Suppressor macrophage treated with lipopolysaccharide for 1 hour (primary cell): Measurements from ENCODE around the gene CSNK1G2.
A peak's percentile ranks its signal among the peaks of the same experiment; 100 is the strongest.

Experiments
- DNase-seq, 3 donors: peaks; one replicate each; pipeline ENCODE4 v3.0.0-alpha.2; 2020 to 2022

Gene CSNK1G2

DNA sequence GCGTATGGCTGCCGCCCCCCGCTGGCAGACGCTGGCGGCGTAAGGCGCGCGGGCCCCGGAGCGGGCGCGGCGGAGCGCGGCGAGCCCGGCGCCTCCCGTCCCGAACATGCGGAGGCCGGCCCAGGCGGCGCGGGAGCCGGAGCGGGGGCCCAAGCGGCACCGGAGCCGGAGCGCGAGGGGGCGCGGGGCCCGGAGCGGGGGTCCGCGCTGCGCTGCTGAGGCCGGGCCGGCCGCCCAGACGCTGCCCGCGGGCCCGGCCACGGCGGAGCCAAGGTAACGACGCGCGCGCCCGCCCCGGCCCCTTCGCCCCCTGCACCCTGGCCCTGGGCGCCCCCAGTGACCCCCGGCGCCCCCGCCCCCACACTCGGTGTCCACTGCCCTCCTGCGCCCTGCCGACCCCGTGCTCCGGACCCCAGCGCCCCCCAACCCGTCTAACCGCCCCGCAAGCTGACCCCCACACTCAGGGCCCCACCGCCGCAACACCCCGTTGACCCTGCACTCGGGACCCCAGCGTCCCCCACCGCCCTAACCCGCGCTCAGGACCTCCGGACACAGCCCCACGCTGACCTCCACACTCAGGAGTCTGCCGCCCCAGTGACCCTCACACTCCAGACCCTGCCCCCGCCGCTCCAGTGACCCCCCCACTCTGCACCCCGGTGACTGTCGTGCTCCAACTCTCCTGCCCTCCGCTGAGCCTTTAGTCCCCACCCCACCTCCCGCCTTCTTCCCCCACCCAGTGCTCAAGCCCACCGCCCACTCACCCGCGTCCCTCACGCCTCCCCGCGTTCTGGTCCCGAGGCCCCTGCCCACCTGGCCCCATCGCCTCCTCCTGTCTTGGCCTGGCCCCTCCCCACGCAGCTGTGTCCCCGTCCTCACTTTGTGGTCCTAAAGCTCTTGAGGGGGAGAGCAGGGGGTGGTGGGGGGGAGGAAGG, at the start of gene CSNK1G2:
TSS of gene CSNK1G2 (plus strand) at position 27 of the 932 bp plus-strand sequence. CDS start 28,601 bp downstream, outside the sequence.
- no peak for DNase-seq

DNA sequence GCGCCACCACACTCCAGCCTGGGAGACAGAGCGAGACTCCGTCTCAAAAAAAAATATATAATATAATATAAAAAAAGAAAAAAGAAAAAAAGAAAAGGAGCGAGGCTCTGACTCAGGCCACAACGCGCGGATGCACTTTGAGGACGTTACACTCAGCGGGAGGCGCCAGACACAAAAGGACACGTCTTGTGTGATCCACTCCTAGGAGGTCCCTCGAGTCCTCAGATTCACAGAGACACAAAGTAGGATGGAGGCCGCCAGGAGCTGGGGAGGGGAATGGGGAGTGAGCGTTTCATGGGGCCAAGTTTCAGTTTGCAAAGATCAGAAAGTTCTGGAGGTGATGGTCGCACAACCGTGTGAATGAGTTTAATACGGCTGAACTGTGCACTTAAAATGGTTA, 47.2 kb upstream of the CSNK1G2 start:
- DNase-seq, result no peak

DNA sequence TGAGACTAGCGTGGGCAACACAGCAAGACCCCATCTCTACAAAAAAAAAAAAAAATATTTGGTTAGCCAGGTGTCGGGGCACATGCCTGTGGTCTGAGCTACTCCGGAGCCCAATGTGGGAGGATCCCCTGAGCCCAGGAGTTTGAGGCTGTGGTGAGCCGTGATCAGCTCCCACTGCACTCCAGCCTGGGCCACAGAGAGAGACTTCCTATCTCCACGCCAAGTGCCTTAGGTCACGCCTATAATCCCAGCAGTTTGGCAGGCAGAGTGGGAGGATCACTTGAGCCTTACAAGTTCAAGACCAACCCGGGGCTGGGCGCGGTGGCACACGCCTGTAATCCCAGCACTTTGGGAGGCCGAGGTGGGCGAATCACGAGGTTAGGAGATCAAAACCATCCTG, 44.5 kb upstream of the CSNK1G2 start:
- no peak for DNase-seq

DNA sequence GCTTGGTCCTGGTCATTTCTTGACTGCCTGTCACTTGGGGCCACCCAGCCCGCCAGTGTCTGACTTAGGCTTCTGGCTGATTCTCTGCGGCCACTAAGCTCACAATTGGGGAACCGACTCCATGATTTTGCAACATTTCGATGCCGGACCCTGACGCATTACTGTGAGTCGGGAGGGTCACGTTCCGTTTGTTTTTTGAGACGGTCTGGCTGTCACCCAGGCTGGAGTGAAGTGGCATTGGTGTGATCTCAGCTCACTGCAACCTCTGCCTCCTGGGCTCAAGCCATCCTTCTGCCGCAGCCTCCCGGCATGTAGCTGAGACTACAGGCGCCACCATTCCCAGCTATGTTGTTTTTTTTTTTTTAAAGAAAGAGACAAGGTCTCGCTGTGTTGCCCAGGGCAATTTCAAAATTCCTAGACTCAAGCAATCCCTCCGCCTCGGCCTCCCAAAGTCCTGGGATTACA, 39.0 kb upstream of the CSNK1G2 start:
- DNase-seq, result peak; percentile 94 to 98 (median 97)

DNA sequence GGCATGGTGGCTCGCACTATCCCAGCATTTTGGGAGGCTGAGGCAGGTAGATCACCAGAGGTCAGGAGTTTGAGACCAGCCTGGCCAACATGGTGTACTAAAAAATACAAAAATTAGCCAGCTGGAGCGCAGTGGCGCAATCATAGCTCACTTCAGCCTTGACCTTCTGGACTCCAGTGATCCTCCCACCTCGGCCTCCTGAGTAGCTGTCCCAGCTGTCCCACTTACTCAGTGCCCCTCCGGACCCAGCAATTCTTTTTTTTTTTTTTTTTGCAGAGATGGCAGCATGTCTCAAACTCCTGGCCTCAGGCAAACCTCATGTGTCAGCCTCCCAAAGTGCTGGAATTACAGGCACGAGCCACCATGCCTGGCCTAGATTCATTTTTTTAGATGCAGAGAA, 38.0 kb upstream of the CSNK1G2 start:
- no peak for DNase-seq

DNA sequence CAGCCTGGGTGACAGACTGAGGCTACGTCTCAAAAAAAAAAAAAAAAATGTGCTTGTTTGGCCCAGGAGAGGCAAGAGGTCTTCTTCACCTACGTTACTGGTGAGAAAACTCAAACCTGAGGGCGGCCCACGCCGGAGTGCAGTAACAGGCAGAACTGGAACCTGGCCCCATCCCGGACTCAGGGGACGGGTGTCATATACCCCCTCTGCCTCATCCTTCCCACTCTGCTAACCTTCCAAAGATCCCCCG, 36.2 kb upstream of the CSNK1G2 start:
- no peak for DNase-seq

DNA sequence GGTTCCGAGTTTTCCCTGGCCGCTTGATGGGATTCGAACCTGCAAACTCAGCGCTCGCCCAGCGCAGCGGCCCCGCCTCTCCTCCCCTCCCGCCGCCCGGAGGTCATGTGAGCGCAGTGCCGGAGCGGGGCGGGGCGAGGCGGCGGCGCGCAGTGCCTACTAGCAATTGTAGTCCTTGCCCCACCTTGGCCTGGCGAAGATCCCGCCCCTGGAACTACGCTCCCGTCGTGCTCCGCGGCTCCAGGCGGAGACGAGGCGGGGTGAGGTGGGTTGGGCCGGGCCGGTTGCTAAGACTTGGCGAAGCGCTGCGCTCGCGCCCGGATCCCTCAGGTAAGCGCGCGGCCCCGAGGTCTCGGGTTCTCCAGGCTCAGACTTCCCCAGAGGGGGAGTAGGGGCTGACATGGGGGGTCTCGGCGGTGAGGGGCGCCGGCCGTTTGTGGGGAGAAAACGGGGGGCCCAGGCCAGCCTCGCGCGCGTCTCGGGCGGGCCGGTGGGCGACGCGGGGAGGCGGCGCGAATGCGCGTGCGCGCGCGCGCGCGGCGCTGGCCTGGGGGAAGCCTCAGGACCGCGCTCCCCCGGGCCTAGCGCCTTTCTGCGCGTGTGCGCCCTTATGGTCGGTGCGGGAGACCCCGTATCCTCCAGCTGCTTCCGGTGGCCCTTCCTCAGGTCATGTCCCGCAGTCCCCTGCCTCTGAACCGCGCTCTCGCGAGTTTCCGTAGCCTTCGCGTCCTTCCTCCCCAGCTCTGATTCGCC, 35.7 kb upstream of the CSNK1G2 start, which contains the start of the genes ADAT3 and SCAMP4:
TSS of gene ADAT3 (plus strand) at position 290 of the 753 bp plus-strand sequence. CDS start 6,649 bp downstream, outside the sequence.
TSS of gene SCAMP4 (plus strand) at position 290 of the 753 bp plus-strand sequence. CDS start 9,621 bp downstream, outside the sequence.
- peak; percentile 98 to 99 (median 99) for DNase-seq

DNA sequence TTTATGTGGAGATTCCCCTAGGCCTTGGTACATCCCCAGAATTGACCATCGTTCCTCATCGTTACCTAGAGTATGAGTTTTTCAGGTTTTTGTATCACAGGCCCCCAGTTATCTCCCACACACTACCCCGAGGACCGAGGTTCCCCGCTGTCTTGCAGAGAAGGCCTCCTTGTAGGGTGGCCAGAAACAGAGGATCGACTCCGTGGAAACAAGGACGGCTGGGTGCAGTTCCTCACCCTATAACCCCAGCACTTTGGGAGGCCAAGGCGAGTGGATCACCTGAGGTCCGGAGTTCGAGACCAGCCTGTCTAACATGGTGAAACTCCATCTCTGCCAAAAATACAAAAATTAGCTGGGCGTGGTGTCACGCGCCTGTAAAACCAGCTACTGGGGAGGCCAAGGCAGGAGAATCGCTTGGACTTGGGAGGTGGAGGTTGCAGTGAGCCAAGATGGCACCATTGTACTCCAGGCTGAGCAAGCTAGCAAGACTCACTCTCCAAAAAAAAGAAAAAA, 35.1 kb upstream of the CSNK1G2 start:
- no peak for DNase-seq

DNA sequence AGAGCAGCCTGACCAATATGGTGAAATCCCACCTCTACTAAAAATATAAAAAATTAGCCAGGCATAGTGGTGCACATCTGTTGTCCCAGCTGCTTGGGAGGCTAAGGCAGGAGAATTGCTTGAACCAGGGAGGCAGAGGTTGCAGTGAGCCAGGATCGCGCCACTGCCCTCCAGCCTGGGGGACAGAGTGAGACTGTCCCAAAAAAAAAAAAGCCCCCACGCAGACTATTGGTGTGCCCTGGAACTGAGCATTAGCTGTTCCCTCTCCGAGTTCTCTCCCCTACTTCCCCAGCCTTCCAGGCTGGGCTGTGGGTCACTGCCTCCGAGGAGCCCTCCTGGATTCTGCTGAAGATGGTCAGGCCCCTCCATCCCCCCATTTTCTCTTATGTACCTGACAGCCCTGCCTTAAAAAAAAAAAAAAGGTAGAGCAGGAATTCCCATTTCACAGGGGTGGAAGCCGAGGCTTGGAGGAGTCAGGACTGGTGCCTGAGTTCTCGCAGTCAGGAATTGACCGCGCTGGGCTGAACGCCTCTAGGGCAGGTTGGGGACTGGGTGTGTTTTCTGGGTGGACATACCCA, 33.9 kb upstream of the CSNK1G2 start:
- DNase-seq, result no peak

DNA sequence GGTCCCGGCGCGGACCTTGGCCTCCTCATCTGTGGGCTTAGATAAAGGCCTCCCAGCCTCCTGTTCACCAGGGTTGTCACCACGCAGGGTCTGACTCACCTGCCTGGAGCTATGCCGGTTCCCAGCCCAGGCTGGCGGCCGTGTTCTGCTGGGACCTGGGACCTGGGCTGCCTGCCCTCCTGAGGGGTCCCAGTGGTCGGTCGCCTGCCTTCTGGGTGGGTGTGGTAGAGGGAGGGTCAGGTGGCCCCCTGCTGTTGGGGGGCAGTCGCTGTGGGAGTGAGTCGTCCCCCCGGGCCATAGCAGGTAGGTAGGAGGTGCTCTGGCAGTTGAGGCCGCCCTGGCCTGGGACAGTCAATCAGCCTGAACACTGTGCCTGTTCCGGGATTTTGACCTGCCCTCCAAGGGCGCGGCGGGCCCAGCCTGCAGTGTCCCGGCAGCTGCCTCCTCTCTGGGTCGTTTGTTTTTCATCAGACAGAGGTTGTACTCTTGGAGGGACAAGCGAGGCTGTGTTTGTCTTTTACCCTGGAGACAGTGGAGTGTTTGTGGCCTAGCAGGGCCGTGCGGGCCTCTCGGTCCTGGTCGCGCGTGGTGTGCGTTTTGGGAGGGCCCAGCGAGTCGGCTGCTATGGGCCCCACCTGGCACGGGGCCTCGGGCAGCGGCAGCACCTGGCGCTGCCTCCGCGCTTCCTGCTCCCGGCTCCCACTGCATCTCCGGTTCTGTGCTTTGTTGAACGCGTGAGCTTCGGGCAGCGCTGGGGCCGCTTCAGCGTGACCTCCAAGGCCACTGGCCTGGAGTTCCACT, 33.2 kb upstream of the CSNK1G2 start:
- DNase-seq, result no peak

DNA sequence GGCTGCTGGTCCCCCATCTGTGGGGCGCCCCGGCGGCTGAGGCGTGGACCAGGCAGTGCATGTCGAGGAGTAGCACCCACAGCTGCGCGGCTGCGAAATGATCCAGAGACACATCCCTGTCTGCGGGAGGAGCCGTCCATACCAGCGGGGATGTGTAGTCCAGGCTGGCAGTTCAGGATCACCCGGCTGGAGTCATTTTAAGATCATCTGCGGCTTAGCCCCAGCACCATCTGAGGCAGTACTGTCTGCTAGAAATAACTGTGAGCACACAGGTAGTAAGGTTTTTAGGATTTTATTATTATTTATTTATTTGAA, 32.7 kb upstream of the CSNK1G2 start:
- no peak for DNase-seq

DNA sequence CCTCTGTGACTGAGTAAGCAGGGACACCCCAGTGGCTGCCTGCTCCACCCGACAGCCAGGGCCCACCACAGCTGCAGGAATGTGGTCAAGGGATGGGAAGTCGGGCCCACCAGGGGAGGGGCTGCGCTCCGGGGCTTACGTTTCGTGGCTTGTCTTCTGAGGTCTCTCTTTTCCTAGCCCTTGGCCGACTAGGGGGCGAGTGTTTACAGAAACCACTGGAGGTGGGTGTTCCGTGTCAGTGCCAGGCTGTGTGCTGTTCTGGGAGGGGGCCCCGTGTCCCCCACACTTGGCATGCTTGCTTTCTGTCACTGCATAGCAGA, 31.3 kb upstream of the CSNK1G2 start:
- no peak for DNase-seq

DNA sequence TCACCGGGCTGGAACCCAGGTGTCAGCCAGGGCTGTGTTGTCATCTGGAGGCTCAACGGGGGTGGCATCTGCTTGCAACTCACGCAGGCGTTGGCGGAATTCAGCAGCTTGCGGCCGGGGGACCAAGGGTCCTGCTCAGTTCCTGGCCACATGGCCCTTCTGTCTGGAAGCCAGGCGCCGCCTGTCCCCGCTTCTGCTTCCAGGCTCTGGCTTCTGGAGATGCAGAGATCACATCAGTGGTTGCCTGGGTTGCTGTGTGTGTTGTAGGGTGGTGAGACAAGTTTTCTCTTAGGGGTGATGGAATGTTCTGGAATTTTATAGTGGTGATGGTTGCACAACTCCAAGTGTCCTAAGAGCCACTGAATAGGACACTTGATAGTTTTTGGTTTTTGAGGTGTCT, 30.8 kb upstream of the CSNK1G2 start:
- DNase-seq, result no peak

DNA sequence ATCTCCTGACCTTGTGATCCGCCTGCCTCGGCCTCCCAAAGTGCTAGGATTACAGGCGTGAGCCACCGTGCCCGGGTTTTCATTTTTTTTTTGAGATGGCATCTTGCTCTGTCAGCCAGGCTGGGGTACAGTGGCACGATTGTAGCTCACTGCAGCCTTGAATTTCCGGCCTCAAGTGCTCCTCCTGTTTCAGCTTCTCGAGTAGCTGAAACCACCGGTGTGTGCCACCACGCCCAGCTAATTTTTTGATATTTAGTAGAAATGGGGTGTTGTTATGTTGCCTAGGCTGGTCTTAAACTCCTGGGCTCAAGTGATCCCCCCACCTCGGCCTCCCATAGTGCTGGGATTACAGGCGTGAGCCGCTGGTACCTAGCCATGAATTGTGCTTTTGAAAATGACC, 29.9 kb upstream of the CSNK1G2 start:
- no peak for DNase-seq

DNA sequence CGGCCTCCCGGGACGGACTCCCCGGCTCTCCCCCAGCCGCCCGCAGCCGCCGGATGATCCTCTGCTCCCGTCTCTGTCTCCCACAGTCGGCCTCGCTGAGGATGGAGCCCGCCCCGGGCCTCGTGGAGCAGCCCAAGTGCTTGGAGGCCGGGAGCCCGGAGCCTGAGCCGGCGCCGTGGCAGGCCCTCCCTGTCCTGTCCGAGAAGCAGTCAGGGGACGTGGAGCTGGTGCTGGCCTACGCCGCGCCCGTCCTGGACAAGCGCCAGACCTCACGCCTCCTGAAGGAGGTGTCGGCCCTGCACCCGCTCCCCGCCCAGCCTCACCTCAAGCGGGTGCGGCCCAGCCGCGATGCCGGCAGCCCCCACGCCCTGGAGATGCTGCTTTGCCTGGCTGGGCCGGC, 29.0 kb upstream of the CSNK1G2 start:
- no peak for DNase-seq

DNA sequence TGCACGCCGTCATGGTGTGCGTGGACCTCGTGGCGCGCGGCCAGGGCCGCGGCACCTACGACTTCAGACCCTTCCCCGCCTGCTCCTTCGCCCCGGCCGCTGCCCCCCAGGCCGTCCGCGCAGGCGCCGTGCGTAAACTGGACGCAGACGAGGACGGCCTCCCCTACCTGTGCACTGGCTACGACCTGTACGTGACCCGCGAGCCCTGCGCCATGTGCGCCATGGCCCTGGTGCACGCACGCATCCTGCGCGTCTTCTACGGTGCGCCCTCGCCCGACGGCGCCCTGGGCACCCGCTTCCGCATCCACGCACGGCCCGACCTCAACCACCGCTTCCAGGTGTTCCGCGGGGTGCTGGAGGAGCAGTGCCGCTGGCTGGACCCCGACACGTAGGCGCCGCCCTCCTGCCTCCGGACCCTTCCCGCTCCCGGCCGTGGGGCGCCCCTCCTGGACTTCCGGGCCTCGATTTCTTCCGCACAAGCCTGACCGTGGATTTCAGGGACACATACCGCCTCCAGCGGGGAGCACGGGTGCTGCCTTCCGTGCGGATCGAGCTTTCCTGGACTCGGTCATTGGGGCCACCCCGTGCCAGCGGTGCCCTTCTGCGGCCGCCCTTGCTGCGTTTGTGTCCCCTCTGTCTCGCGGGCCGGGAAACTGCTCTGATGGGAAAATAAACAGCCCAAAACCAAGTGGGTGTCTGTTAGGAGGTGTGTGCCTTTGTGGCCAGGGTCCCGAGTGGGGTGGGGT, 28.0 kb upstream of the CSNK1G2 start:
- no peak for DNase-seq

DNA sequence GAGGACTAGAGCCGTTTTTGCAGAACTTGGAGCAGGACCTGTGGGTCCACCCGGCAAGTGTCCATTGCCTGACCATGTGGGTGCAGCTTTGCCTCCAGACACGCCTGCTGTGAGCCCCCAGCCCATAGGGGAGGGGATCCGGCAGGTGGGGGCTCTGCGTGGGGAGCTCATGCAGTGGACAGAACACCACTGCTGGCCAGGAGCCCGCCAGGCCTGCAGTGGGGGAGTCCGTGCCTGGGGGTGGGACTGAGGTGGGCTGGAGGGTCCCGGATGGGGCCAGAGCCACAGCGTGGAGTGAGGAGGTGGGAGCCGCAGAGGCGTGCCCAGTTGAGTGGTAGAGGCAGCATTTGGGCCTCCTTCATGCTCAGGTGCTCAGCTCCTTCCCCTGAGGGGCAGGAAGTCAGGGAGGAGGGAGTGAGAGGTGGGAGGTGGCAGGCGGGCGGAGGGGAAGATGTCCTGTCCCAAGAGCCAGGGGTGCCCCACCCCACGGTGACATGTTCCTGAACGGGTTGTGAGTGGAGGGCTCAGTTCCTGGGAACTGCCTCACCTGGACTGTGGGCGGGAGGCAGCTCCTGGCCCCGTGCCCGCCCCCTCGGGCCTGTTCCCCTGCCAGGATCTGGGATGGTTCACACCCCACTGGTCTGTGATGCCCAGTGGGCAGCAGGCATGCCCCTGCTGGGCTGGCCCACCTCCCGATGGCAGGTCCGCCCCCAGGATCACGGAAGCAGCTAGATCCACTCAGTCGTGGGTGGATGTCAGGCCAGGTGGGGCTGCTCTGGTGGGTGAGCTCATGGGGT, 27.0 kb upstream of the CSNK1G2 start:
- DNase-seq, result no peak

DNA sequence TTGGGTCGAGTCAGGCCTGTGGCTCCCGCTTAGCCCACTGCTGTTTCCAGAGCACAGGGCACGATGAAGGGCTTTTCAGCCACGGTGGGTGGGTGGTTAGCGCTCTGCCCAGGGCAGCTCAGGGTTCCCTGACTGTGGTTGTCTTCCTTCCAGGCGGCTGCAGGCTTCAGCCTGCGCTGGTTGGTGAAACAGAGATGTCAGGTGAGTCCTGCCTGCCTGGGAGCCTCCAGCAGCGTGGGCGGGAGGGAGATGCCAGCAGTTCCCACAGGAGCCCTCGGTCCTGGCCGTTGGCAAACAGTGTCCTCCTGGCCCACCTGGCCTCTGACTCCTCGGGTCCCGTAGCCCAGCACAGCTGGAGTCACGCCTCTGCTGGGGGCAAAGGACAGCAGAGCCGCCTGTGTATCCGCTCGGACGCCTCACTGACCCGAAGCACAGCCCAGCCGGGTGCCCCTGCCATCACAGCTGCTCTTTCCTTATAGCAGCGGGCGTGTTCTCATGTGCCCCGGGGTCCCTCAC, 26.1 kb upstream of the CSNK1G2 start:
- no peak for DNase-seq

DNA sequence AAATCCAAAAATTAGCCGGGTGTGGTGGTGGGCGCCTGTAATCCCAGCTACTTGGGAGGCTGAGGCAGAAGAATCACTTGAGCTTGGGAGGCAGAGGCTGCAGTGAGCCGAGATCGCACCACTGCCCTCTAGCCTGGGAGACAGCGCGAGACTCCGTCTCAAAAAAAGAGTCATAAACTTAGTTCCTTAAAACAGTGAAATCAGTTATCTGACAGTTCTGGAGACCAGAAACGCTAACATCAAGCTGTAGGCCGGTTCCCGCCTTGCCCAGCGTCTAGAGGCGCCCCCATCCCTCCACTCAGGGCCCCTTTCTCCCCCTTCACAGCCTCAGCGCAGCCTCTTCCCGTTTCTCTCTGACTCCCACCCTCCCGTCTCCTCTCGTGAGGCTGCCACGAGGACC, 23.8 kb upstream of the CSNK1G2 start:
- DNase-seq, result no peak

DNA sequence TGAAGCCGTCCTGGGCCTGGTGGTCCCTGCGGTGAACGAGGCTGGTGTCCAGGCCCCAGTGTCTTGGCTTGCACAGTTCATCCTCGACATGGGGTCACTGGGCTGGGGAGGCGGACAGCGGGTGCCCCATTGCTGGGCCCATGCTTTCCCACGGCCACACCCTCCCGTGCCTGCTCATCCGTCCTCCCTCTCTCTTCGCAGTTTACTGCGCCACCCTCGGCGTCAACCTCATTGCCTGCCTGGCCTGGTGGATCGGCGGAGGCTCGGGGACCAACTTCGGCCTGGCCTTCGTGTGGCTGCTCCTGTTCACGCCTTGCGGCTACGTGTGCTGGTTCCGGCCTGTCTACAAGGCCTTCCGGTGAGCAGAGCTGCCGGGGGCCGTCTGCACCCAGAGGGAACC, 23.0 kb upstream of the CSNK1G2 start:
- DNase-seq, result no peak

DNA sequence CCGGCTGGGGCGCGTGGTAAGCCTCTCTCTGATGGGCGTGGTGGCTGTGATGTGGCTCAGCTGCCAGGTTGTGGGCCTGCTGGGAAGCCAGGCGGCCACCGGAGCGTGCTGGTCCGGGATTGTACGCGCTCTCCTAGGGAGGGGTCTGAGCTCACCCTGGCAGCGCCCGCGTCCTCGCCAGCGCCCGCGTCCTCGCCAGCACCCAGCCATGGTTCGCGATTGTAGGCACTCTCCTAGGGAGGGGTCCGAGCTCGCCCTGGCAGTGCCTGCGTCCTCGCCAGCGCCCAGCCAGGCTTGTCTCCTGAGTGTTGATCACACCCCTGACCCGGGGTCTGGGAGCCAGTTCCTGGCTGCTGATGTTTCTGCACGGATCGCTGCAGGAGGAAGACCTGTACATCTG, 22.0 kb upstream of the CSNK1G2 start:
- DNase-seq, result no peak
